Tibial nerve (tissue), 4 donors: ENCODE data around the gene ATP23. TPM values are rescaled to one million over a fixed set of nuclear protein-coding genes. Genes with fewer than 3 reads are reported as not detected.

Experiments
- DNase-seq, 2 donors: peaks; one replicate each; pipeline ENCODE4 v3.0.0-alpha.2; 2019; ENCODE audit warnings: low spot score in 2 of 2
- H3K27ac ChIP-seq, 4 donors: fragments of 200-600 bp; sonication (generic) in 3 of 4; one replicate each; pipeline ENCODE4 v1.5.1; 2017 to 2019; ENCODE audit warnings: mild to moderate bottlenecking in 1 of 4
- H3K27me3 ChIP-seq, 2 donors: fragments of 200-600 bp; sonication (generic) in 1 of 2; one replicate each; pipeline versions ENCODE4 v1.5.1 to v1.6.0; 2017 to 2019
- H3K36me3 ChIP-seq, 3 donors: fragments of 200-600 bp; sonication (generic); one replicate each; pipeline ENCODE4 v1.5.1; 2018 to 2019
- H3K4me1 ChIP-seq, 4 donors: fragments of 200-600 bp; sonication (generic) in 3 of 4; one replicate each; pipeline ENCODE4 v1.5.1; 2017 to 2019
- H3K4me3 ChIP-seq, 4 donors: fragments of 200-600 bp; sonication (generic) in 3 of 4; one replicate each; pipeline ENCODE4 v1.5.1; 2017 to 2019; ENCODE audit warnings: mild to moderate bottlenecking in 1 of 4, moderate library complexity in 1 of 4
- H3K9me3 ChIP-seq, 4 donors: fragments of 200-600 bp; sonication (generic) in 3 of 4; one replicate each; pipeline ENCODE4 v1.5.1; 2017 to 2019
- EP300 ChIP-seq, 2 donors: sonication (generic); formaldehyde crosslinking; IDR thresholded peaks; one replicate each; pipeline ENCODE4 v1.6.1; 2017; ENCODE audit warnings: antibody characterized with exemption in 2 of 2, mild to moderate bottlenecking in 1 of 2
- POLR2A ChIP-seq, 2 donors: fragments of 450-650 bp; IDR thresholded peaks; one replicate each; pipeline ENCODE4 v1.6.1; 2017; ENCODE audit warnings: antibody characterized with exemption in 2 of 2, mild to moderate bottlenecking in 2 of 2, moderate library complexity in 2 of 2
- WGBS, 2 donors: methylation state at CpG; one replicate each; pipeline ENCODE4 v1.1.5; 2018; 5-methylcytosine and 5-hydroxymethylcytosine counted together
- total RNA-seq, 4 donors: library from RNA; depleted of rRNA; stranded (reverse); fragments of >200 nt; gene quantifications; one replicate each; pipeline ENCODE4 v1.1.0, GENCODE V29; 2016
- TF ChIP-seq, protein P1 (sequence below), 5 experiments: fragments of 200-600 bp in 3 of 5; fragments of 450-650 bp in 2 of 5; sonication (generic) in 3 of 5; IDR thresholded peaks; one replicate each; pipeline ENCODE4 v1.5.1; 2016 to 2019; ENCODE audit warnings: antibody characterized with exemption in 5 of 5, mild to moderate bottlenecking in 3 of 5, moderate library complexity in 2 of 5

The ATP23 gene
- total RNA-seq, 4 donors from 2014 or later = 2.2 to 20.7 (median 8.0) TPM

DNA sequence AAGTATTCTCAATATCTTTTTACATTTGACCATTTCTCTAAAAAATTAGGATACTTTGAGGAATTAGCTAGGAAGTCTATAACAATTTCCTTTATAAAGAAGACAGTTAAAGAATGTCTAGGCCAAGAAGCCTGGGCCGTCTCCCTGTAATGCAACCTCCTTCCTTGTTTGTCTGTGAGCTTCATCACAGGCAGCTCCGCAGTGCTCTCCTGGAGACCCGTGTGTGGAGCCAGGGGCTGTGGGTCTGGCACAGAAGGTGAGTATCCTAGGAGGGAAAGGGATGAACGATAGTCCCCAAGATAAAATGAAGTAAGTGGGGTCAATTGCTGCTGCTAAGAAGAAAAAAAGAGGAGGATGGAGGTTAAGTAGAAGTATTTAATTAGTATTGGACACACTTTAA is 31.8 kb upstream of the ATP23 start:
- no peak for DNase-seq
- 77 to 78% methylated on average over 4 of the region's 4 CpGs for WGBS, 2 donors
- no peak for TF ChIP-seq POLR2A (IDR thresholded peaks at IDR 0.05)
- TF ChIP-seq, protein P1, sequence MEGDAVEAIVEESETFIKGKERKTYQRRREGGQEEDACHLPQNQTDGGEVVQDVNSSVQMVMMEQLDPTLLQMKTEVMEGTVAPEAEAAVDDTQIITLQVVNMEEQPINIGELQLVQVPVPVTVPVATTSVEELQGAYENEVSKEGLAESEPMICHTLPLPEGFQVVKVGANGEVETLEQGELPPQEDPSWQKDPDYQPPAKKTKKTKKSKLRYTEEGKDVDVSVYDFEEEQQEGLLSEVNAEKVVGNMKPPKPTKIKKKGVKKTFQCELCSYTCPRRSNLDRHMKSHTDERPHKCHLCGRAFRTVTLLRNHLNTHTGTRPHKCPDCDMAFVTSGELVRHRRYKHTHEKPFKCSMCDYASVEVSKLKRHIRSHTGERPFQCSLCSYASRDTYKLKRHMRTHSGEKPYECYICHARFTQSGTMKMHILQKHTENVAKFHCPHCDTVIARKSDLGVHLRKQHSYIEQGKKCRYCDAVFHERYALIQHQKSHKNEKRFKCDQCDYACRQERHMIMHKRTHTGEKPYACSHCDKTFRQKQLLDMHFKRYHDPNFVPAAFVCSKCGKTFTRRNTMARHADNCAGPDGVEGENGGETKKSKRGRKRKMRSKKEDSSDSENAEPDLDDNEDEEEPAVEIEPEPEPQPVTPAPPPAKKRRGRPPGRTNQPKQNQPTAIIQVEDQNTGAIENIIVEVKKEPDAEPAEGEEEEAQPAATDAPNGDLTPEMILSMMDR (IDR thresholded peaks at IDR 0.05) = no peak
- no peak for TF ChIP-seq EP300 (IDR thresholded peaks at IDR 0.05)
- Histone ChIP-seq H3K4me1 (peaks cover 0 to 10% (median 0%) of the 10 kb centered on the region in 4 donors), H3K9me3 (no peaks in the 10 kb centered on the region), H3K27ac (no peak overlapping the region), H3K36me3 (no peaks in the 10 kb centered on the region), H3K4me3 (no peak overlapping the region), H3K27me3 (peaks cover 0 to 8% of the 10 kb centered on the region in 2 donors)

DNA sequence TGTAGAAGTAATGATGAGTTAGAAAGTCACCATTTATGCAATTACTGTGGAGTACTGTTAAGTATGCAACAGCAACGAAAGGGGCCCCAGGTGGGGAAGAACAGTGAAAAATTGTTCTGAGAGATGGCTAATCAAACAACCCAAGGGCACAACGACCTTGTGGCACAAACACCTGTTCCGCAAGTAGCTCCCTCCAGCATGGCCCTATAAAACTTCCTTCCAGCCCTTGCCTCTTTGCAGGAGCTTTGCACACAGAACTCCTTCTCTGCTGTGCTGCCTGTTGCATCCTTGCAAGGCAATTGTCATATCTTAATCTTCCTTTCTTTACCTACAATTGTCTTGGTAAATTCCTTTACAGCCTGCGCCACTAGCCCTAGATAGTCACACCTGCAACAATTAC is 23.2 kb upstream of the ATP23 start:
- Histone ChIP-seq H3K4me1 (no peaks in the 10 kb centered on the region), H3K27ac (no peak overlapping the region), H3K27me3 (peaks cover 0 to 4% of the 10 kb centered on the region in 2 donors), H3K9me3 (no peaks in the 10 kb centered on the region), H3K4me3 (no peak overlapping the region), H3K36me3 (no peaks in the 10 kb centered on the region)
- WGBS, 2 donors = 65 to 68% methylated on average over 4 of the region's 4 CpGs
- DNase-seq = no peak
- TF ChIP-seq, protein P1 (IDR thresholded peaks at IDR 0.05) = no peak
- TF ChIP-seq POLR2A (IDR thresholded peaks at IDR 0.05) (no peak), EP300 (IDR thresholded peaks at IDR 0.05) (no peak)

DNA sequence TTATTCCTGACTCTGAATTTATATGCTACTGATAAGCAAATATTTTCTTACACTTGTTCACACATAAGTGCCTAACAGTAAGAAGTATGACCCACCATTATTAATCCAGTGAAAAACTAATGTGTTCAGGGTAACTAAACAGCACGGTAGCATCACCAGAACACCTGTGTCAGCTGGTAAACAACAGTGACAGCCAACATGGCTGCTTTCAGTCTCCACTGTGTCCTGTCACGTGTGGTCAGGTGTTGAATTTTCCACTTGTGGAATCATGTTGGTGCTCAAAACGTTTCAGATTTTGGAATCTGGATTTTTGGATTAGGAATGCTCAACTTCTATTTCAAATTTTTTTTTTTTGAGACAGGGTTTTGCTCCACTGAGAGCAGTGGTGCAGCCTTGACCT is 14.3 kb upstream of the ATP23 start:
- Histone ChIP-seq H3K4me1 (no peaks in the 10 kb centered on the region), H3K9me3 (no peaks in the 10 kb centered on the region), H3K36me3 (peaks cover 0 to 4% (median 0%) of the 10 kb centered on the region in 3 donors), H3K27ac (no peak overlapping the region), H3K27me3 (no peaks in the 10 kb centered on the region), H3K4me3 (no peak overlapping the region)
- TF ChIP-seq POLR2A (IDR thresholded peaks at IDR 0.05) (no peak), EP300 (IDR thresholded peaks at IDR 0.05) (no peak)
- TF ChIP-seq, protein P1 (IDR thresholded peaks at IDR 0.05) = no peak
- DNase-seq = no peak
- 49 to 71% methylated on average over 3 of the region's 3 CpGs for WGBS, 2 donors

DNA sequence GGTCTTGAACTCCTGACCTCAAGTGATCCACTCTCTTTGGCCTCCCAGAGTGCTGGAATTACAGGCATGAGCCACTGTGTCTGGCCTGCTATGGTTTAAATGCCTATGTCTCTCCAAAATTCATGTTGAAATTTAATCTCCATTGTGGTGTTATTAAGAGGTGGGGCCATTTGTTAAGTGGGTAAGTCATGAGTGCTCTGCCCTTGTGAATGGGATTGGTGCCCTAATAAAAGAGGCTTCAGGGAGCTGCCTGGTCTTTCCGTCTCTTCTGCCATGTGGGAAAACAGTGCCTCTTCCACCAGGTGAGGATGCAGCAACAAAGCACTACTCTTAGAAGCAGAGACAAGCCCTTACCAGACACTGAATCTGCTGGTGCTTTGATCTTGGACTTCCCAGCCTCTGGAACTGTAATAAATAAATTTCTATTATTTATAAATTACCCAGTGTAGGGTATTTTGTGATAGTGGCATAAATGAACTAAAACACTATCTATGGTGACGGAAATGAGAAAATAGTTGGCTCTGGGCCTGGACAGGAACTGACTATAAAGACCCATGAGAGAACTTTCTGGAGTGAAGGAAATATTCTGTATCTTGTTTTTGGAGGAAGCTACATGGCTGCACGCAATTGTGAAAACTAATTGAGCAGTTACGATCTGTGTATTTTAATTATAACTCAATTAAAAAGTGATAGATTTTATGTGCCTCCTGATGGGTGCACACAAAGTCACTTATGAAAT is 12.1 kb upstream of the ATP23 start:
- WGBS, 2 donors = 70 to 74% methylated on average over 4 of the region's 4 CpGs

DNA sequence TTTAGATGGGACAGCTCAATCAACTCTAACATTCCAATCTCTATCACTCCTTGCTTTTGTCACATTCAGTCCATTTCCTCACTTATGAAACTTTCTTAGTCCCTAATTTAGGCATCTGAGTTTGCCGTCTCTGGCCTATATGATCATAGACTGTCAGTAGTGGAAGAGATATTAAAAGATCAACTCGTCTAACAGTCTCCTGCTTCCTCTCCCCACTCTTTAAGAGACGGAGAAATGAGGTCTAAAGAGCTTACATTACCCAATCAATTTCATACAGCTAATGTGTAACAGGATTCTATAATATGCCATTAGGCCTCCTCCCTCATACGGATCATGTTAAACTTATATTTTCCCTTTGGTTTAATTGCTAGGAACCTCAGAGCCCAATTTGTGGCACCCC is 6.5 kb upstream of the ATP23 start:
- no peak for DNase-seq
- TF ChIP-seq POLR2A (IDR thresholded peaks at IDR 0.05) = no peak
- TF ChIP-seq EP300 (IDR thresholded peaks at IDR 0.05) = no peak
- TF ChIP-seq, protein P1 (IDR thresholded peaks at IDR 0.05) = no peak
- H3K9me3 ChIP-seq = no peaks in the 10 kb centered on the region
- 78 to 79% methylated on average over 4 of the region's 4 CpGs for WGBS, 2 donors
- no peak overlapping the region for H3K27ac ChIP-seq
- H3K36me3 ChIP-seq = peaks cover 0 to 17% (median 0%) of the 10 kb centered on the region in 3 donors
- H3K4me1 ChIP-seq = peaks cover 0 to 19% (median 8%) of the 10 kb centered on the region in 4 donors
- no peak overlapping the region for H3K4me3 ChIP-seq
- no peaks in the 10 kb centered on the region for H3K27me3 ChIP-seq

More for the DNA sequence above, 12.1 kb upstream of the ATP23 start:
- Histone ChIP-seq H3K9me3 (no peaks in the 10 kb centered on the region), H3K27me3 (no peaks in the 10 kb centered on the region), H3K4me1 (no peaks in the 10 kb centered on the region), H3K4me3 (no peak overlapping the region), H3K27ac (no peak overlapping the region), H3K36me3 (peaks cover 0 to 17% (median 0%) of the 10 kb centered on the region in 3 donors)
- DNase-seq = no peak
- TF ChIP-seq EP300 (IDR thresholded peaks at IDR 0.05) (no peak), POLR2A (IDR thresholded peaks at IDR 0.05) (no peak)
- TF ChIP-seq, protein P1 (IDR thresholded peaks at IDR 0.05) = no peak
